HepG2 (cell line): ENCODE measurements around the gene ATP12A.

ENCODE experiments used
- ZNF549 ChIP-seq: sonication (generic); formaldehyde crosslinking; IDR thresholded peaks from 2 replicates; pipeline ENCODE4 v1.5.0; 2020; ENCODE audit warnings: missing genetic modification reagents
- ZNF562 ChIP-seq: sonication (generic); formaldehyde crosslinking; IDR thresholded peaks from 2 replicates; pipeline ENCODE4 v1.8.0; 2022; ENCODE audit warnings: missing genetic modification reagents, borderline replicate concordance
- TF ChIP-seq, protein P1 (sequence below): sonication (generic); formaldehyde crosslinking; IDR thresholded peaks from 2 replicates; pipeline ENCODE4 v1.9.0; 2021; ENCODE audit warnings: missing genetic modification reagents, borderline replicate concordance
- TF ChIP-seq, protein P2 (sequence below): sonication (generic); formaldehyde crosslinking; IDR thresholded peaks from 2 replicates; pipeline ENCODE4 v1.5.0; 2020; ENCODE audit warnings: mild to moderate bottlenecking, missing genetic modification reagents, moderate library complexity
- TF ChIP-seq, protein P3 (sequence below), 2 experiments: IDR thresholded peaks; 2 replicates each; pipeline ENCODE4 v1.6.1; 2011 to 2012; ENCODE audit warnings: low read length in 2 of 2, borderline replicate concordance in 1 of 2, low read depth in 1 of 2, mild to moderate bottlenecking in 1 of 2, moderate library complexity in 1 of 2
- TF ChIP-seq, protein P4 (sequence below): sonication (generic); formaldehyde crosslinking; IDR thresholded peaks from 2 replicates; pipeline ENCODE4 v1.5.0; 2020; ENCODE audit warnings: missing genetic modification reagents

DNA sequence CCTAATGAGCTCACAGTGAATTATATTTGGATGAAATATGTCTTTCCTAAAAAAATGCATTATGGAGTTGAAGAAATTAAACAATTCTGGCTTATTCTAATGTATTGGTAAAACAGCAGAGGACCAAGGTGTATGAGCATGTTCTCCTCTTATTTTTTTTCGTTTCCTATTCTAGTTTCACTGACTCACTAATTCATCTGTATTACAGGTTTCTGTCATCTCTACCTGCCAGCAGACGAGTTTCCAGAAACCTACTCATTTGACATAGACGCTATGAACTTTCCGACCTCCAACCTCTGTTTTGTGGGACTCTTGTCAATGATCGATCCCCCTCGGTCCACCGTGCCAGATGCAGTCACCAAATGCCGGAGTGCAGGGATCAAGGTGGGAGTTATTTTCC is 20.3 kb downstream of the ATP12A start:
- TF ChIP-seq, protein P1, sequence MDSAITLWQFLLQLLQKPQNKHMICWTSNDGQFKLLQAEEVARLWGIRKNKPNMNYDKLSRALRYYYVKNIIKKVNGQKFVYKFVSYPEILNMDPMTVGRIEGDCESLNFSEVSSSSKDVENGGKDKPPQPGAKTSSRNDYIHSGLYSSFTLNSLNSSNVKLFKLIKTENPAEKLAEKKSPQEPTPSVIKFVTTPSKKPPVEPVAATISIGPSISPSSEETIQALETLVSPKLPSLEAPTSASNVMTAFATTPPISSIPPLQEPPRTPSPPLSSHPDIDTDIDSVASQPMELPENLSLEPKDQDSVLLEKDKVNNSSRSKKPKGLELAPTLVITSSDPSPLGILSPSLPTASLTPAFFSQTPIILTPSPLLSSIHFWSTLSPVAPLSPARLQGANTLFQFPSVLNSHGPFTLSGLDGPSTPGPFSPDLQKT (CRISPR knock-in tag) = no peak
- TF ChIP-seq, protein P2, sequence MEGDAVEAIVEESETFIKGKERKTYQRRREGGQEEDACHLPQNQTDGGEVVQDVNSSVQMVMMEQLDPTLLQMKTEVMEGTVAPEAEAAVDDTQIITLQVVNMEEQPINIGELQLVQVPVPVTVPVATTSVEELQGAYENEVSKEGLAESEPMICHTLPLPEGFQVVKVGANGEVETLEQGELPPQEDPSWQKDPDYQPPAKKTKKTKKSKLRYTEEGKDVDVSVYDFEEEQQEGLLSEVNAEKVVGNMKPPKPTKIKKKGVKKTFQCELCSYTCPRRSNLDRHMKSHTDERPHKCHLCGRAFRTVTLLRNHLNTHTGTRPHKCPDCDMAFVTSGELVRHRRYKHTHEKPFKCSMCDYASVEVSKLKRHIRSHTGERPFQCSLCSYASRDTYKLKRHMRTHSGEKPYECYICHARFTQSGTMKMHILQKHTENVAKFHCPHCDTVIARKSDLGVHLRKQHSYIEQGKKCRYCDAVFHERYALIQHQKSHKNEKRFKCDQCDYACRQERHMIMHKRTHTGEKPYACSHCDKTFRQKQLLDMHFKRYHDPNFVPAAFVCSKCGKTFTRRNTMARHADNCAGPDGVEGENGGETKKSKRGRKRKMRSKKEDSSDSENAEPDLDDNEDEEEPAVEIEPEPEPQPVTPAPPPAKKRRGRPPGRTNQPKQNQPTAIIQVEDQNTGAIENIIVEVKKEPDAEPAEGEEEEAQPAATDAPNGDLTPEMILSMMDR (CRISPR knock-in tag) = no peak
- TF ChIP-seq, protein P3, sequence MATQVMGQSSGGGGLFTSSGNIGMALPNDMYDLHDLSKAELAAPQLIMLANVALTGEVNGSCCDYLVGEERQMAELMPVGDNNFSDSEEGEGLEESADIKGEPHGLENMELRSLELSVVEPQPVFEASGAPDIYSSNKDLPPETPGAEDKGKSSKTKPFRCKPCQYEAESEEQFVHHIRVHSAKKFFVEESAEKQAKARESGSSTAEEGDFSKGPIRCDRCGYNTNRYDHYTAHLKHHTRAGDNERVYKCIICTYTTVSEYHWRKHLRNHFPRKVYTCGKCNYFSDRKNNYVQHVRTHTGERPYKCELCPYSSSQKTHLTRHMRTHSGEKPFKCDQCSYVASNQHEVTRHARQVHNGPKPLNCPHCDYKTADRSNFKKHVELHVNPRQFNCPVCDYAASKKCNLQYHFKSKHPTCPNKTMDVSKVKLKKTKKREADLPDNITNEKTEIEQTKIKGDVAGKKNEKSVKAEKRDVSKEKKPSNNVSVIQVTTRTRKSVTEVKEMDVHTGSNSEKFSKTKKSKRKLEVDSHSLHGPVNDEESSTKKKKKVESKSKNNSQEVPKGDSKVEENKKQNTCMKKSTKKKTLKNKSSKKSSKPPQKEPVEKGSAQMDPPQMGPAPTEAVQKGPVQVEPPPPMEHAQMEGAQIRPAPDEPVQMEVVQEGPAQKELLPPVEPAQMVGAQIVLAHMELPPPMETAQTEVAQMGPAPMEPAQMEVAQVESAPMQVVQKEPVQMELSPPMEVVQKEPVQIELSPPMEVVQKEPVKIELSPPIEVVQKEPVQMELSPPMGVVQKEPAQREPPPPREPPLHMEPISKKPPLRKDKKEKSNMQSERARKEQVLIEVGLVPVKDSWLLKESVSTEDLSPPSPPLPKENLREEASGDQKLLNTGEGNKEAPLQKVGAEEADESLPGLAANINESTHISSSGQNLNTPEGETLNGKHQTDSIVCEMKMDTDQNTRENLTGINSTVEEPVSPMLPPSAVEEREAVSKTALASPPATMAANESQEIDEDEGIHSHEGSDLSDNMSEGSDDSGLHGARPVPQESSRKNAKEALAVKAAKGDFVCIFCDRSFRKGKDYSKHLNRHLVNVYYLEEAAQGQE (IDR thresholded peaks at IDR 0.05; ENCODE audit: borderline replicate concordance in 1 of 2, low read depth in 1 of 2, low read length in 2 of 2) = no peak
- TF ChIP-seq ZNF562 = no peak
- TF ChIP-seq, protein P4, sequence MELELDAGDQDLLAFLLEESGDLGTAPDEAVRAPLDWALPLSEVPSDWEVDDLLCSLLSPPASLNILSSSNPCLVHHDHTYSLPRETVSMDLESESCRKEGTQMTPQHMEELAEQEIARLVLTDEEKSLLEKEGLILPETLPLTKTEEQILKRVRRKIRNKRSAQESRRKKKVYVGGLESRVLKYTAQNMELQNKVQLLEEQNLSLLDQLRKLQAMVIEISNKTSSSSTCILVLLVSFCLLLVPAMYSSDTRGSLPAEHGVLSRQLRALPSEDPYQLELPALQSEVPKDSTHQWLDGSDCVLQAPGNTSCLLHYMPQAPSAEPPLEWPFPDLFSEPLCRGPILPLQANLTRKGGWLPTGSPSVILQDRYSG (CRISPR knock-in tag) = no peak
- no peak for TF ChIP-seq ZNF549 (CRISPR knock-in tag)
